GM23248 (cell line): ENCODE measurements around the gene WNT8A. TPM values are rescaled to one million over a fixed set of nuclear protein-coding genes. Genes with fewer than 3 reads are reported as not detected.

Source experiments
- DNase-seq: peaks from one replicate; pipeline ENCODE4 v3.0.0-alpha.2; 2015
- H2AFZ ChIP-seq: fragments of 200-600 bp; sonication (generic); 2 replicates; pipeline ENCODE4 v1.6.1; 2016; ENCODE audit warnings: antibody characterized with exemption
- H3F3A ChIP-seq: fragments of 200-600 bp; sonication (generic); 2 replicates; pipeline ENCODE4 v1.6.1; 2016; ENCODE audit warnings: mild to moderate bottlenecking, antibody characterized with exemption, mixed run types; ENCODE audit not compliant: insufficient read depth
- H3K27ac ChIP-seq: fragments of 200-600 bp; sonication (generic); 2 replicates; pipeline ENCODE4 v1.5.1; 2016; ENCODE audit warnings: mild to moderate bottlenecking
- H3K27me3 ChIP-seq: fragments of 200-600 bp; sonication (generic); replicated peaks from 2 replicates; pipeline ENCODE4 v1.6.1; 2016; ENCODE audit warnings: mild to moderate bottlenecking; ENCODE audit not compliant: insufficient read depth
- H3K36me3 ChIP-seq: fragments of 200-600 bp; sonication (generic); 2 replicates; pipeline ENCODE4 v1.6.1; 2016; ENCODE audit warnings: low read depth, mild to moderate bottlenecking
- H3K4me1 ChIP-seq: fragments of 200-600 bp; sonication (generic); 2 replicates; pipeline ENCODE4 v1.6.1; 2016; ENCODE audit warnings: mild to moderate bottlenecking; ENCODE audit not compliant: insufficient read depth
- H3K4me2 ChIP-seq: fragments of 200-600 bp; sonication (generic); one replicate; pipeline ENCODE4 v1.6.1; 2016; ENCODE audit warnings: mild to moderate bottlenecking; ENCODE audit not compliant: unreplicated experiment
- H3K4me3 ChIP-seq: fragments of 200-600 bp; sonication (generic); 2 replicates; pipeline ENCODE4 v1.5.1; 2016; ENCODE audit warnings: mild to moderate bottlenecking
- H3K79me2 ChIP-seq: fragments of 200-600 bp; sonication (generic); 2 replicates; pipeline ENCODE4 v1.6.1; 2016; ENCODE audit warnings: mild to moderate bottlenecking; ENCODE audit not compliant: insufficient read depth
- H3K9ac ChIP-seq: fragments of 200-600 bp; sonication (generic); 2 replicates; pipeline ENCODE4 v1.6.1; 2016; ENCODE audit warnings: mild to moderate bottlenecking
- H3K9me2 ChIP-seq: fragments of 200-600 bp; sonication (generic); 2 replicates; pipeline ENCODE4 v1.6.1; 2016; ENCODE audit warnings: mixed run types, mild to moderate bottlenecking, moderate library complexity; ENCODE audit not compliant: insufficient read depth
- H3K9me3 ChIP-seq: fragments of 200-600 bp; sonication (generic); one replicate; pipeline ENCODE4 v1.6.1; 2017; ENCODE audit warnings: low read depth
- H4K20me1 ChIP-seq: fragments of 200-600 bp; sonication (generic); 2 replicates; pipeline ENCODE4 v1.6.0; 2016; ENCODE audit not compliant: insufficient read depth
- EZH2 ChIP-seq: fragments of 200-600 bp; sonication (generic); IDR thresholded peaks from 2 replicates; pipeline ENCODE4 v1.6.1; 2018; ENCODE audit warnings: antibody characterized with exemption, mild to moderate bottlenecking; ENCODE audit not compliant: insufficient read depth, poor library complexity, severe bottlenecking
- EZH2phosphoT487 ChIP-seq: fragments of 200-600 bp; sonication (generic); IDR thresholded peaks from 2 replicates; pipeline ENCODE4 v1.6.1; 2018; ENCODE audit warnings: antibody characterized with exemption, moderate library complexity, mild to moderate bottlenecking, low read depth; ENCODE audit not compliant: insufficient read depth
- WGBS, 2 experiments: methylation state at CpG; one replicate each; pipeline ENCODE4 v1.1.6; 2015 to 2017; ENCODE audit warnings: low lambda C conversion rate in 2 of 2, low coverage in 1 of 2; ENCODE audit errors: missing lambda C conversion rate in 2 of 2; 5-methylcytosine and 5-hydroxymethylcytosine counted together
- in situ Hi-C: fragments of 300-500 bp; cut with MboI; formaldehyde crosslinking; loops from 2 replicates; pipeline ENCODE4 v1.15.0; 2020
- polyA plus RNA-seq: library from polyadenylated mRNA; unstranded; fragments of >200 nt; fragmentation: Nextera tagmentation; extraction: Ambion mirVana; gene quantifications from 2 replicates; pipeline ENCODE4 v1.2.1, GENCODE V29; 2016
- total RNA-seq: library from RNA; depleted of rRNA; stranded (reverse); fragments of >200 nt; shearing (Covaris generic); gene quantifications from 2 replicates; pipeline ENCODE4 v1.2.3, GENCODE V29; 2014

WNT8A gene
- total and polyA plus RNA-seq, 2 experiments from 2014 or later = not detected

GRCh38 chr5:138095100-138095907, 11.5 kb downstream of the WNT8A start:
- no peak overlapping the region for H3K9ac ChIP-seq
- H3F3A ChIP-seq = no peaks in the 10 kb centered on the region
- no peak overlapping the region for H2AFZ ChIP-seq
- H3K79me2 ChIP-seq = no peaks in the 10 kb centered on the region
- WGBS, 2 experiments = 26 to 27% methylated on average over 4 of the region's 4 CpGs
- no peak overlapping the region for H3K4me2 ChIP-seq
- TF ChIP-seq EZH2 (no peak), EZH2phosphoT487 (no peak)
- in situ Hi-C loops = no loop called here
- no peaks in the 10 kb centered on the region for H4K20me1 ChIP-seq
- H3K36me3 ChIP-seq = no peaks in the 10 kb centered on the region
- H3K4me3 ChIP-seq = no peak overlapping the region
- H3K27me3 ChIP-seq = peaks cover 62% of the 10 kb centered on the region
- no peaks in the 10 kb centered on the region for H3K4me1 ChIP-seq
- DNase-seq = no peak
- no peak overlapping the region for H3K27ac ChIP-seq
- no peaks in the 10 kb centered on the region for H3K9me2 ChIP-seq
- no peaks in the 10 kb centered on the region for H3K9me3 ChIP-seq

DNA sequence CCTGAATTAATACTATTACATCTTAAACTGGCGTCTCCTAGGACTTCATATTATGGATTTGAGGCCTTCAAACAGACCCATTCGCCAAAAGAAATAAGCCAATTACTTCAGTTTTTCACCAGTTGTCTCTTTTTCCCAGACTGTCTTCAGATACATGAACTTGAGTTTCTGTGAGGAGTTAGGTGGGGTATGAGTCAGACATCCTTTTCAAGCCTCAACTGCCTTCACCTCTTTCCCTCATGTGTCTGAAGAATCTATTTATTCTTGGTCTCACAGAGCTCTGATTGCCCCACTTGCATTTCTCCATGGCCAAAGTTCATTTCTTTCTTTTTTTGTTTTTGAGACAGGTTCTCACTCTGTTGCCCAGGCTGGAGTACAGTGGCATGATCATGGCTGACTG, 12.5 kb downstream of the WNT8A start:
- H3K27me3 ChIP-seq = peaks cover 57% of the 10 kb centered on the region
- DNase-seq = no peak

GRCh38 chr5:138096997-138097828, 13.4 kb downstream of the WNT8A start:
- TF ChIP-seq EZH2 = no peak
- Histone ChIP-seq H3K36me3 (no peaks in the 10 kb centered on the region), H3K9me3 (no peaks in the 10 kb centered on the region), H3F3A (no peaks in the 10 kb centered on the region), H2AFZ (no peak overlapping the region), H3K27me3 (peaks cover 55% of the 10 kb centered on the region), H3K27ac (no peak overlapping the region), H4K20me1 (no peaks in the 10 kb centered on the region), H3K4me1 (no peaks in the 10 kb centered on the region), H3K79me2 (no peaks in the 10 kb centered on the region), H3K4me2 (no peak overlapping the region), H3K4me3 (no peak overlapping the region), H3K9ac (no peak overlapping the region), H3K9me2 (no peaks in the 10 kb centered on the region)
- no peak for DNase-seq
- in situ Hi-C loops = no loop called here
- WGBS, 2 experiments = 81% methylated on average over 11 of the region's 11 CpGs

More for the DNA sequence above, 12.5 kb downstream of the WNT8A start:
- no peaks in the 10 kb centered on the region for H3K9me3 ChIP-seq
- no peak overlapping the region for H2AFZ ChIP-seq
- no peaks in the 10 kb centered on the region for H3K9me2 ChIP-seq
- in situ Hi-C loops = no loop called here
- no peak overlapping the region for H3K9ac ChIP-seq
- no peaks in the 10 kb centered on the region for H3K4me1 ChIP-seq
- H3K79me2 ChIP-seq = no peaks in the 10 kb centered on the region
- no peaks in the 10 kb centered on the region for H3K36me3 ChIP-seq
- H3K4me2 ChIP-seq = no peak overlapping the region
- TF ChIP-seq EZH2phosphoT487 (no peak), EZH2 (no peak)
- no peak overlapping the region for H3K4me3 ChIP-seq
- H4K20me1 ChIP-seq = no peaks in the 10 kb centered on the region
- 45 to 50% methylated on average over 2 of the region's 2 CpGs for WGBS, 2 experiments
- no peaks in the 10 kb centered on the region for H3F3A ChIP-seq
- no peak overlapping the region for H3K27ac ChIP-seq

DNA sequence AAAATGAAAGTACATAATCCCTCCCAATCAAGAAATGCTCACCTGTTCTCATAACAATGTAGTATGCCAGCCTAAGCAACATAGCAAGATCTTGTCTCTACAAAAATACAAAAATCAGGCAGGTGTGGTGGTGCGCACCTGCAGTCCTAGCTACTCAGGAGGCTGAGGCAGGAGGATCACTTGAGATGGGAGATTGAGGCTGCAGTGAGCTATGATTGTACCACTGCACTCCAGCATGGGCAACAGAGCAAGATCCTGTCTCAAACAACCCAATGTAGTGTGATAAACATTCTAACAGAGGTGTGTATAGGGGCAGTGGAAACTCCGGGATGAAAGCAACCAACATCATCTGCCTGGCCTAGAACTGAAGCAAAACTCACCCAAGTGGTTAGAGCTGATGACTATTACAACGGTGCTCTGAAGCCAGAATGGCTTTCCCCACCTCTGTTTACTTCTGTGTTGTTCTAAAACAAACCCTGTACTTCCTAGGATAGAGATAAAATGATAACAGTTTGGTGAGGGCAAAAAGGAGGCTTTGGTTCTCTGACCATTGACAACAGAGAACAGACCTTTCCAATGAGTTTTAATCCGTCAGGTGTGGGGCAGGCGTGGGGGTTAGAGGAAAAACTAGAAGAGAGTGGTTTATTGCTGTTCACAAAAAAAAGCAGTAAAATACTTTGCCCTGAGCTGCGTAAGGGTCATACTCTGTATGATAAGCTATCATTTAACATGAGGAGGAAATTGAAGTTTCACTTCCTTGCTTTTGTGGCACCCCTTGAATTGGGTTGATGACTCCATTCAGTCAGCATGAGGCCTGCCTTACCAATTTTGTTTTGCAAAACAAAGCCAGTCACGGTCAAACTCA, 18.9 kb downstream of the WNT8A start:
- no peaks in the 10 kb centered on the region for H3F3A ChIP-seq
- H2AFZ ChIP-seq = no peak overlapping the region
- no peaks in the 10 kb centered on the region for H3K4me1 ChIP-seq
- H3K79me2 ChIP-seq = no peaks in the 10 kb centered on the region
- H3K9ac ChIP-seq = no peak overlapping the region
- no peaks in the 10 kb centered on the region for H3K36me3 ChIP-seq
- peaks cover 35% of the 10 kb centered on the region for H3K27me3 ChIP-seq
- H3K9me2 ChIP-seq = no peaks in the 10 kb centered on the region
- 48 to 55% methylated on average over 7 of the region's 7 CpGs for WGBS, 2 experiments
- no peak overlapping the region for H3K4me2 ChIP-seq
- TF ChIP-seq EZH2phosphoT487 = no peak
- TF ChIP-seq EZH2 = no peak
- H3K9me3 ChIP-seq = no peaks in the 10 kb centered on the region
- H4K20me1 ChIP-seq = no peaks in the 10 kb centered on the region
- in situ Hi-C loops = no loop called here
- no peak for DNase-seq
- H3K27ac ChIP-seq = no peak overlapping the region
- no peak overlapping the region for H3K4me3 ChIP-seq
